GM12878 (cell line): ENCODE data around the gene ZBTB32. TPM values are rescaled to one million over a fixed set of nuclear protein-coding genes. Genes with fewer than 3 reads are reported as not detected.

Experiments used
- ATAC-seq: fragments of 200-7000 bp; cut with Tn5 transposase; 3 replicates; pipeline ENCODE4 v1.9.1; 2020; ENCODE audit warnings: mild to moderate bottlenecking, moderate library complexity
- BruUV-seq: library from RNA; stranded (reverse); fragments of 400-500 nt; replicated peaks from 2 replicates; lab custom pipeline; 2021; lab: Mats Ljungman, UMichigan
- CTCF ChIA-PET: fragments of 300-600 bp; sonication (Branson Sonifier 250); formaldehyde crosslinking; extraction: SDS; loops from one replicate; lab custom pipeline; 2021; ENCODE audit warnings: inconsistent platforms; lab: Yijun Ruan, JAX
- POLR2A ChIA-PET: fragments of 350-600 bp; formaldehyde crosslinking; extraction: SDS; loops from one replicate; lab custom pipeline; 2021; ENCODE audit warnings: inconsistent platforms; lab: Charles Lee
- RAD21 ChIA-PET: fragments of 300-600 bp; sonication (Branson Sonifier 250); formaldehyde crosslinking; loops from one replicate; lab custom pipeline; 2023; ENCODE audit warnings: antibody characterized with exemption; ENCODE audit not compliant: unreplicated experiment; lab: Charles Lee
- SMC1A ChIA-PET: fragments of 300-600 bp; sonication (Branson Sonifier 250); formaldehyde crosslinking; loops from one replicate; lab custom pipeline; 2023; ENCODE audit not compliant: unreplicated experiment, uncharacterized antibody; lab: Charles Lee
- DNase-seq: peaks from one replicate; pipeline ENCODE4 v3.0.0-alpha.2; 2011; ENCODE audit warnings: low read depth, low spot score
- FAIRE-seq: peaks from 3 replicates; lab custom pipeline; 2011; peaks lifted over from hg19 to GRCh38; lab: Jason Lieb, UNC
- H2AFZ ChIP-seq: 2 replicates; pipeline ENCODE4 v1.6.0; 2011; ENCODE audit warnings: low read depth, low read length, control low read depth; ENCODE audit not compliant: control insufficient read depth
- H3K27ac ChIP-seq: 2 replicates; pipeline ENCODE4 v1.5.1; 2011; ENCODE audit warnings: control low read depth; ENCODE audit not compliant: control insufficient read depth, insufficient read depth
- H3K27me3 ChIP-seq, 2 experiments: replicated peaks in 1 of 2; 2 replicates each; pipeline versions ENCODE4 v1.6.0 to v1.6.1; 2011; ENCODE audit warnings: low read length in 1 of 2; ENCODE audit not compliant: control insufficient read depth in 2 of 2, insufficient read depth in 2 of 2
- H3K36me3 ChIP-seq, 2 experiments: 2 replicates each; pipeline ENCODE4 v1.5.1; 2011; ENCODE audit warnings: low read length in 1 of 2; ENCODE audit not compliant: control insufficient read depth in 2 of 2, insufficient read depth in 2 of 2
- H3K4me1 ChIP-seq: 2 replicates; pipeline ENCODE4 v1.6.1; 2011; ENCODE audit warnings: mild to moderate bottlenecking, low read length, moderate library complexity, mixed read lengths; ENCODE audit not compliant: control insufficient read depth, insufficient read depth
- H3K4me2 ChIP-seq: 2 replicates; pipeline ENCODE4 v1.6.0; 2011; ENCODE audit warnings: control low read depth; ENCODE audit not compliant: control insufficient read depth, insufficient read depth
- H3K4me3 ChIP-seq: fragments of 200-600 bp; sonication (generic); 2 replicates; pipeline ENCODE4 v1.5.1; 2016
- H3K79me2 ChIP-seq: 2 replicates; pipeline ENCODE4 v1.6.0; 2011; ENCODE audit warnings: low read length; ENCODE audit not compliant: control insufficient read depth, insufficient read depth
- H3K9ac ChIP-seq: 2 replicates; pipeline ENCODE4 v1.8.0; 2011; ENCODE audit warnings: low read length, control low read depth, mixed read lengths; ENCODE audit not compliant: control insufficient read depth, insufficient read depth
- H3K9me3 ChIP-seq: replicated peaks from 3 replicates; pipeline ENCODE4 v1.5.1; 2011; ENCODE audit warnings: mild to moderate bottlenecking, low read length; ENCODE audit not compliant: control insufficient read depth, insufficient read depth
- H4K20me1 ChIP-seq: 2 replicates; pipeline ENCODE4 v1.6.0; 2011; ENCODE audit not compliant: control insufficient read depth, insufficient read depth
- ETV6 ChIP-seq, 2 experiments: fragments of 450-650 bp in 1 of 2; IDR thresholded peaks in 1 of 2; conservative IDR thresholded peaks in 1 of 2; 2 replicates each; pipeline ENCODE4 v1.6.1; 2014; ENCODE audit warnings: antibody characterized with exemption in 1 of 2, borderline replicate concordance in 1 of 2, low read depth in 1 of 2, mild to moderate bottlenecking in 1 of 2, moderate library complexity in 1 of 2
- GABPA ChIP-seq: IDR thresholded peaks from 2 replicates; pipeline ENCODE4 v1.6.1; 2014; ENCODE audit warnings: antibody characterized with exemption, low read depth, mild to moderate bottlenecking, inconsistent platforms
- HCFC1 ChIP-seq: fragments of 150-350 bp; IDR thresholded peaks from 2 replicates; pipeline ENCODE4 v1.6.1; 2014; ENCODE audit warnings: low read length
- KDM1A ChIP-seq: fragments of 200-600 bp; sonication (generic); IDR thresholded peaks from 2 replicates; pipeline ENCODE4 v1.6.1; 2016; ENCODE audit warnings: borderline replicate concordance
- NBN ChIP-seq: fragments of 450-650 bp; IDR thresholded peaks from 2 replicates; pipeline ENCODE4 v1.6.1; 2016
- NFIC ChIP-seq: IDR thresholded peaks from 2 replicates; pipeline ENCODE4 v1.6.1; 2012; ENCODE audit warnings: low read depth, mild to moderate bottlenecking, inconsistent platforms, low read length, moderate library complexity
- POLR2A ChIP-seq: IDR thresholded peaks from 2 replicates; pipeline ENCODE4 v1.6.1; 2011; ENCODE audit warnings: low read depth, mild to moderate bottlenecking, low read length
- ZNF207 ChIP-seq: fragments of 450-650 bp; IDR thresholded peaks from 2 replicates; pipeline ENCODE4 v1.6.1; 2014; ENCODE audit warnings: antibody characterized with exemption, mild to moderate bottlenecking, borderline replicate concordance
- WGBS: methylation state at CpG from one replicate; pipeline ENCODE4 v1.1.6; 2016; ENCODE audit warnings: low lambda C conversion rate; ENCODE audit not compliant: insufficient replicate concordance, insufficient coverage; ENCODE audit errors: missing lambda C conversion rate; 5-methylcytosine and 5-hydroxymethylcytosine counted together
- in situ Hi-C: fragments of 300-500 bp; cut with MboI; formaldehyde crosslinking; loops from 9 replicates; pipeline ENCODE4 v1.14.3; 2018; ENCODE audit warnings: mixed read lengths
- intact Hi-C: fragments of 100-400 bp; cut with micrococcal nuclease; formaldehyde crosslinking; loops from one replicate; pipeline ENCODE4 v1.14.2; 2022; ENCODE audit not compliant: unreplicated experiment
- polyA plus RNA-seq, 11 experiments: library from polyadenylated mRNA; depleted of rRNA in 4 of 11; unstranded in 6 of 11; stranded (reverse) in 5 of 11; fragments of >200 nt; fragmentation: Nextera tagmentation in 4 of 11; fragmentation: Illumina TruSeq in 1 of 11; extraction: Ambion mirVana in 4 of 11; extraction: Trizol in 1 of 11; gene quantifications; 1 replicate in 1 of 11; 2 replicates in 10 of 11; pipeline versions ENCODE4 v1.2.1 to v1.2.3, GENCODE V29; 2011 to 2016; ENCODE audit warnings: inconsistent platforms in 2 of 11, missing spikeins in 2 of 11, low read depth in 1 of 11
- total RNA-seq, 4 experiments: library from RNA; depleted of rRNA in 3 of 4; stranded (reverse); fragments of >200 nt in 3 of 4; fragmentation: Illumina TruSeq in 1 of 4; extraction: Trizol in 1 of 4; gene quantifications; 2 replicates each; pipeline versions ENCODE4 v1.2.1 to v1.2.3, GENCODE V29; 2013 to 2021
- TF ChIP-seq, protein P1 (sequence below): fragments of 450-650 bp; IDR thresholded peaks from 2 replicates; pipeline ENCODE4 v1.6.1; 2018; ENCODE audit warnings: mild to moderate bottlenecking, low read depth, moderate library complexity; ENCODE audit not compliant: partially characterized antibody
- TF ChIP-seq, protein P2 (sequence below): fragments of 450-650 bp; IDR thresholded peaks from 2 replicates; pipeline ENCODE4 v1.6.1; 2017; ENCODE audit warnings: mild to moderate bottlenecking, moderate library complexity
- TF ChIP-seq, protein P3 (sequence below): IDR thresholded peaks from 2 replicates; pipeline ENCODE4 v1.6.1; 2011; ENCODE audit warnings: mild to moderate bottlenecking, low read depth, low read length, moderate library complexity; ENCODE audit not compliant: insufficient replicate concordance

The ZBTB32 gene
- total and polyA plus RNA-seq, 10 of the 15 experiments (the other 5 are each of a cell fraction or from before 2014, with no cell fraction given): 1.0 to 46.7 (median 16.0) TPM

DNA sequence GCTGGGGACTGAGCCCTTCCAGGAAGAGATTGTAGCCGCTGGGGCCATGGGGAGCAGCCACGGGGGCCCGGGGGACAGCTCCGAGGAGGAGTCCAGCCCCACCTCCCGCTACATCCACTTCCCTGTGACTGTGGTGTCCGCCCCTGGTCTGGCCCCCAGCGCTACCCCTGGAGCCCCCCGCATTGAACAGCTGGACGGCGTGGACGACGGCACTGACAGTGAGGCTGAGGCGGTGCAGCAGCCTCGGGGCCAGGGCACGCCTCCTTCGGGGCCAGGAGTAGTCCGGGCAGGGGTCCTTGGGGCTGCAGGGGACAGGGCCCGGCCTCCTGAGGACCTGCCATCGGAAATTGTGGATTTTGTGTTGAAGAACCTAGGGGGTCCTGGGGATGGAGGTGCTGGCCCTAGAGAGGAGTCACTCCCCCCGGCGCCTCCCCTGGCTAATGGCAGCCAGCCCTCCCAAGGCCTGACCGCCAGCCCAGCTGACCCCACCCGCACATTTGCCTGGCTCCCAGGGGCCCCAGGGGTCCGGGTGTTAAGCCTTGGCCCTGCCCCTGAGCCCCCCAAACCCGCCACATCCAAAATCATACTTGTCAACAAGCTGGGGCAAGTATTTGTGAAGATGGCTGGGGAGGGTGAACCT is 28.3 kb downstream of the ZBTB32 start:
- H3K9me3 ChIP-seq: no peaks in the 10 kb centered on the region
- intact Hi-C loops (no loop called here), in situ Hi-C loops (no loop called here)
- FAIRE-seq: no peak
- 95% methylated on average over 21 of the region's 25 CpGs for WGBS
- SMC1A ChIA-PET: no interaction called here
- POLR2A ChIA-PET: no interaction called here
- H3K79me2 ChIP-seq: no peaks in the 10 kb centered on the region
- no peak for ATAC-seq
- CTCF ChIA-PET: interaction anchor here (0.6 kb wide), 1 partner anchor 160 kb away, joined by 5 read pairs; no protein-coding TSS in a partner anchor
- no peak for DNase-seq
- TF ChIP-seq GABPA (no peak), KDM1A (no peak), HCFC1 (no peak), NFIC (no peak), NBN (no peak), ETV6 (conservative IDR thresholded peaks at IDR 0.05 in 1 of 2, IDR thresholded peaks at IDR 0.05 in 1 of 2; ENCODE audit: borderline replicate concordance in 1 of 2, low read depth in 1 of 2) (no peak), ZNF207 (no peak), POLR2A (no peak)
- TF ChIP-seq, protein P1, sequence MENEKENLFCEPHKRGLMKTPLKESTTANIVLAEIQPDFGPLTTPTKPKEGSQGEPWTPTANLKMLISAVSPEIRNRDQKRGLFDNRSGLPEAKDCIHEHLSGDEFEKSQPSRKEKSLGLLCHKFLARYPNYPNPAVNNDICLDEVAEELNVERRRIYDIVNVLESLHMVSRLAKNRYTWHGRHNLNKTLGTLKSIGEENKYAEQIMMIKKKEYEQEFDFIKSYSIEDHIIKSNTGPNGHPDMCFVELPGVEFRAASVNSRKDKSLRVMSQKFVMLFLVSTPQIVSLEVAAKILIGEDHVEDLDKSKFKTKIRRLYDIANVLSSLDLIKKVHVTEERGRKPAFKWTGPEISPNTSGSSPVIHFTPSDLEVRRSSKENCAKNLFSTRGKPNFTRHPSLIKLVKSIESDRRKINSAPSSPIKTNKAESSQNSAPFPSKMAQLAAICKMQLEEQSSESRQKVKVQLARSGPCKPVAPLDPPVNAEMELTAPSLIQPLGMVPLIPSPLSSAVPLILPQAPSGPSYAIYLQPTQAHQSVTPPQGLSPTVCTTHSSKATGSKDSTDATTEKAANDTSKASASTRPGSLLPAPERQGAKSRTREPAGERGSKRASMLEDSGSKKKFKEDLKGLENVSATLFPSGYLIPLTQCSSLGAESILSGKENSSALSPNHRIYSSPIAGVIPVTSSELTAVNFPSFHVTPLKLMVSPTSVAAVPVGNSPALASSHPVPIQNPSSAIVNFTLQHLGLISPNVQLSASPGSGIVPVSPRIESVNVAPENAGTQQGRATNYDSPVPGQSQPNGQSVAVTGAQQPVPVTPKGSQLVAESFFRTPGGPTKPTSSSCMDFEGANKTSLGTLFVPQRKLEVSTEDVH: no peak
- TF ChIP-seq, protein P2, sequence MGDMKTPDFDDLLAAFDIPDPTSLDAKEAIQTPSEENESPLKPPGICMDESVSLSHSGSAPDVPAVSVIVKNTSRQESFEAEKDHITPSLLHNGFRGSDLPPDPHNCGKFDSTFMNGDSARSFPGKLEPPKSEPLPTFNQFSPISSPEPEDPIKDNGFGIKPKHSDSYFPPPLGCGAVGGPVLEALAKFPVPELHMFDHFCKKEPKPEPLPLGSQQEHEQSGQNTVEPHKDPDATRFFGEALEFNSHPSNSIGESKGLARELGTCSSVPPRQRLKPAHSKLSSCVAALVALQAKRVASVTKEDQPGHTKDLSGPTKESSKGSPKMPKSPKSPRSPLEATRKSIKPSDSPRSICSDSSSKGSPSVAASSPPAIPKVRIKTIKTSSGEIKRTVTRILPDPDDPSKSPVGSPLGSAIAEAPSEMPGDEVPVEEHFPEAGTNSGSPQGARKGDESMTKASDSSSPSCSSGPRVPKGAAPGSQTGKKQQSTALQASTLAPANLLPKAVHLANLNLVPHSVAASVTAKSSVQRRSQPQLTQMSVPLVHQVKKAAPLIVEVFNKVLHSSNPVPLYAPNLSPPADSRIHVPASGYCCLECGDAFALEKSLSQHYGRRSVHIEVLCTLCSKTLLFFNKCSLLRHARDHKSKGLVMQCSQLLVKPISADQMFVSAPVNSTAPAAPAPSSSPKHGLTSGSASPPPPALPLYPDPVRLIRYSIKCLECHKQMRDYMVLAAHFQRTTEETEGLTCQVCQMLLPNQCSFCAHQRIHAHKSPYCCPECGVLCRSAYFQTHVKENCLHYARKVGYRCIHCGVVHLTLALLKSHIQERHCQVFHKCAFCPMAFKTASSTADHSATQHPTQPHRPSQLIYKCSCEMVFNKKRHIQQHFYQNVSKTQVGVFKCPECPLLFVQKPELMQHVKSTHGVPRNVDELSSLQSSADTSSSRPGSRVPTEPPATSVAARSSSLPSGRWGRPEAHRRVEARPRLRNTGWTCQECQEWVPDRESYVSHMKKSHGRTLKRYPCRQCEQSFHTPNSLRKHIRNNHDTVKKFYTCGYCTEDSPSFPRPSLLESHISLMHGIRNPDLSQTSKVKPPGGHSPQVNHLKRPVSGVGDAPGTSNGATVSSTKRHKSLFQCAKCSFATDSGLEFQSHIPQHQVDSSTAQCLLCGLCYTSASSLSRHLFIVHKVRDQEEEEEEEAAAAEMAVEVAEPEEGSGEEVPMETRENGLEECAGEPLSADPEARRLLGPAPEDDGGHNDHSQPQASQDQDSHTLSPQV: no peak
- TF ChIP-seq, protein P3, sequence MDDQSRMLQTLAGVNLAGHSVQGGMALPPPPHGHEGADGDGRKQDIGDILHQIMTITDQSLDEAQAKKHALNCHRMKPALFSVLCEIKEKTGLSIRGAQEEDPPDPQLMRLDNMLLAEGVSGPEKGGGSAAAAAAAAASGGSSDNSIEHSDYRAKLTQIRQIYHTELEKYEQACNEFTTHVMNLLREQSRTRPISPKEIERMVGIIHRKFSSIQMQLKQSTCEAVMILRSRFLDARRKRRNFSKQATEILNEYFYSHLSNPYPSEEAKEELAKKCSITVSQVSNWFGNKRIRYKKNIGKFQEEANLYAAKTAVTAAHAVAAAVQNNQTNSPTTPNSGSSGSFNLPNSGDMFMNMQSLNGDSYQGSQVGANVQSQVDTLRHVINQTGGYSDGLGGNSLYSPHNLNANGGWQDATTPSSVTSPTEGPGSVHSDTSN: no peak
- TF ChIP-seq, all 136 proteins: peak for 0
- no peak overlapping the region for H3K27ac ChIP-seq
- no peak overlapping the region for H3K4me3 ChIP-seq
- H3K36me3 ChIP-seq: peaks cover 16 to 42% of the 10 kb centered on the region in 2 experiments; a peak in 3 of 4 replicates
- no TSS peak for BruUV-seq
- H2AFZ ChIP-seq: no peak overlapping the region
- no peak overlapping the region for H3K9ac ChIP-seq
- no peaks in the 10 kb centered on the region for H4K20me1 ChIP-seq
- H3K4me1 ChIP-seq: no peaks in the 10 kb centered on the region
- H3K27me3 ChIP-seq: no peaks in the 10 kb centered on the region
- RAD21 ChIA-PET: no interaction called here
- no peak overlapping the region for H3K4me2 ChIP-seq
